ENCODE results near the gene CDKN2B-AS1. TPM values are rescaled to one million over a fixed set of nuclear protein-coding genes. Genes with fewer than 3 reads are reported as not detected.

The CDKN2B-AS1 gene
- total RNA-seq, 1 donor from 2014 or later: 2.3 TPM

GRCh38 chr9:22124263-22125011, 129.8 kb downstream of the CDKN2B-AS1 start:
- no peak for DNase-seq

DNA sequence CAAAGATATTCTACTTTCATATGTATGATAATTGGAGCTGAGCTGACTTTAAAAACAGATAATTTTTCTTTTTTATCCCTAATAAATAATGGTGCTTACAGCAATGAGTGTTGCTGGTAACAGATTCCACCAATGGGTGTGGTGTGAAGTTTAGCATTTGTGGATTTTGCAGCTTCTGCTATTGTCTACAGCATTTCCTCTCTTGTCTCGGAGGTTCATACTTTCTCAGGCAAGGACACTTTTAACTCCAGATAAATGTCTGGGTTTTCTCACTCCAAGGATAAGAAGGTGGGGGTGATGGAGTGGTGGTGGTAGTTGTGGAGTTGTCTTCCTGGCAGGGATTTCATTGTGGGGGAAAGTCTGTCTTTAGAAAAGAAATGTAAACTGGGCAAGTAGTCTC, 134.5 kb downstream of the CDKN2B-AS1 start:
- no peaks in the 10 kb centered on the region for H3K36me3 ChIP-seq
- no peaks in the 10 kb centered on the region for H3K4me1 ChIP-seq
- no peak for ATAC-seq
- intact Hi-C loops (cut with DNase I): no loop called here
- H3K9me3 ChIP-seq: no peaks in the 10 kb centered on the region
- TF ChIP-seq CTCF (IDR thresholded peaks at IDR 0.05): no peak
- DNase-seq: no peak
- no peak overlapping the region for H3K27ac ChIP-seq
- H3K4me3 ChIP-seq: no peak overlapping the region
- H3K27me3 ChIP-seq: no peaks in the 10 kb centered on the region

More at GRCh38 chr9:22124263-22125011, 129.8 kb downstream of the CDKN2B-AS1 start:
- intact Hi-C loops (cut with DNase I): no loop called here
- H3K4me1 ChIP-seq: no peaks in the 10 kb centered on the region
- peak; percentile 41 for ATAC-seq
- TF ChIP-seq CTCF (IDR thresholded peaks at IDR 0.05): no peak
- no peaks in the 10 kb centered on the region for H3K27me3 ChIP-seq
- no peaks in the 10 kb centered on the region for H3K36me3 ChIP-seq
- H3K27ac ChIP-seq: no peak overlapping the region
- H3K9me3 ChIP-seq: no peaks in the 10 kb centered on the region
- H3K4me3 ChIP-seq: no peak overlapping the region

- no peaks in the 10 kb centered on the region for H3K27me3 ChIP-seq
- ATAC-seq (peak; percentile 27), DNase-seq (no peak)
- H3K4me1 ChIP-seq: no peaks in the 10 kb centered on the region
- TF ChIP-seq CTCF (IDR thresholded peaks at IDR 0.05): no peak
- no peak overlapping the region for H3K4me3 ChIP-seq
- H3K36me3 ChIP-seq: no peaks in the 10 kb centered on the region
- no peak overlapping the region for H3K27ac ChIP-seq
- intact Hi-C loops (cut with DNase I): no loop called here
- H3K9me3 ChIP-seq: no peaks in the 10 kb centered on the region
These were observed 135.0 kb downstream of the CDKN2B-AS1 start for GRCh38 chr9:22129633-22130032.

DNA sequence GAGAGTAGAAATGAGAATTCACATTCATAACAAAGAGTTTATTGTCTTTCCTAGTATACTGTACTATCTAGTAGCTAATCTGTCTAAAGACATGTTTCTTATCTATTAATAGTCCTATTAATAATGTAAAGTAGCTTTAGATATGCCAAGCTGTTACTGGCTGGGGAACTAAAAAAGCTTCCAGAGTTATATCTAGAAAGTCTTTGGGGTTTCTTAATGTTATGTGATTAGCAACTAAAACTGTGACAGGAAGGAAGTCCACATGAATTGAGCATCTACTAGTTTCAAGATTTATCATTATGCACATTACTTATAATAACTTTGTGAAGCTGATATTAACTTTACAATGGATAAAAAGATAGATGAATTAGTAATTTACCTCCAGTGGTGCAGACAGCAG, 137.2 kb downstream of the CDKN2B-AS1 start:
- intact Hi-C loops (cut with DNase I): no loop called here
- Histone ChIP-seq H3K4me1 (no peaks in the 10 kb centered on the region), H3K27ac (no peak overlapping the region), H3K36me3 (no peaks in the 10 kb centered on the region), H3K27me3 (no peaks in the 10 kb centered on the region), H3K4me3 (no peak overlapping the region), H3K9me3 (no peaks in the 10 kb centered on the region)
- no peak for ATAC-seq
- no peak for TF ChIP-seq CTCF (IDR thresholded peaks at IDR 0.05)
- DNase-seq: no peak

- TF ChIP-seq CTCF (IDR thresholded peaks at IDR 0.05): no peak
- Histone ChIP-seq H3K4me3 (no peak overlapping the region), H3K36me3 (no peaks in the 10 kb centered on the region), H3K27ac (no peak overlapping the region), H3K9me3 (no peaks in the 10 kb centered on the region), H3K27me3 (no peaks in the 10 kb centered on the region), H3K4me1 (no peaks in the 10 kb centered on the region)
- ATAC-seq (no peak), DNase-seq (no peak)
- intact Hi-C loops (cut with DNase I): no loop called here
These were observed 139.8 kb downstream of the CDKN2B-AS1 start for GRCh38 chr9:22134390-22134789.
